A549 (cell line): ENCODE data around the gene PPP2R2D. TPM values are rescaled to one million over a fixed set of nuclear protein-coding genes. Genes with fewer than 3 reads are reported as not detected.

Experiments
- ATAC-seq, 2 experiments: fragments of 200-7000 bp in 1 of 2; fragments of >200 bp in 1 of 2; cut with Nextera tagmentation in 1 of 2; cut with Tn5 transposase in 1 of 2; 3 replicates each; pipeline versions ENCODE4 v1.8.0 to v1.9.1; 2018 to 2020; ENCODE audit warnings: mild to moderate bottlenecking in 1 of 2, moderate library complexity in 1 of 2
- CTCF ChIA-PET: fragments of 300-600 bp; sonication (Branson Sonifier 250); formaldehyde crosslinking; extraction: SDS; loops from one replicate; lab custom pipeline; 2021; ENCODE audit warnings: antibody characterized with exemption, inconsistent platforms; lab: Yijun Ruan, JAX
- POLR2A ChIA-PET: fragments of 350-600 bp; formaldehyde crosslinking; extraction: SDS; loops from one replicate; lab custom pipeline; 2021; ENCODE audit warnings: antibody characterized with exemption, inconsistent platforms; lab: Yijun Ruan, JAX
- DNase-seq, 2 experiments: peaks; one replicate each; pipeline versions ENCODE4 v3.0.0 to v3.0.0-alpha.2; 2011 to 2016; ENCODE audit warnings: low read depth in 1 of 2, low spot score in 1 of 2
- FAIRE-seq: peaks from 2 replicates; lab custom pipeline; 2011; peaks lifted over from hg19 to GRCh38; lab: Jason Lieb, UNC
- H3K27ac ChIP-seq, 2 experiments: fragments of >200 bp; sonication (Bioruptor Twin); formaldehyde crosslinking; 3 replicates each; pipeline ENCODE4 v1.5.1; 2016 to 2017
- H3K4me1 ChIP-seq: fragments of >200 bp; sonication (Bioruptor Twin); formaldehyde crosslinking; 3 replicates; pipeline ENCODE4 v1.6.1; 2016
- H3K4me2 ChIP-seq: fragments of >200 bp; sonication (Bioruptor Twin); formaldehyde crosslinking; 3 replicates; pipeline ENCODE4 v1.6.1; 2016
- H3K4me3 ChIP-seq: fragments of >200 bp; sonication (Bioruptor Twin); formaldehyde crosslinking; 3 replicates; pipeline ENCODE4 v1.5.1; 2016
- H3K9me3 ChIP-seq: fragments of >200 bp; sonication (Bioruptor Twin); formaldehyde crosslinking; 3 replicates; pipeline ENCODE4 v1.6.1; 2016
- BCL3 ChIP-seq: fragments of >200 bp; sonication (Bioruptor Twin); formaldehyde crosslinking; IDR thresholded peaks from 3 replicates; pipeline ENCODE4 v1.6.1; 2016
- CBX2 ChIP-seq: fragments of 200-600 bp; sonication (generic); IDR thresholded peaks from 2 replicates; pipeline ENCODE4 v1.6.1; 2016; ENCODE audit warnings: low read depth, mild to moderate bottlenecking, borderline replicate concordance
- CBX8 ChIP-seq: fragments of 200-600 bp; sonication (generic); IDR thresholded peaks from 2 replicates; pipeline ENCODE4 v1.6.1; 2016
- E2F6 ChIP-seq: IDR thresholded peaks from 2 replicates; pipeline ENCODE4 v1.6.1; 2012; ENCODE audit warnings: low read depth, borderline replicate concordance
- EHF ChIP-seq: fragments of 250-450 bp; sonication (Bioruptor Pico); IDR thresholded peaks from 2 replicates; pipeline ENCODE4 v1.5.0; 2020; ENCODE audit warnings: mild to moderate bottlenecking
- EHMT2 ChIP-seq: fragments of 200-600 bp; sonication (generic); IDR thresholded peaks from 2 replicates; pipeline ENCODE4 v1.6.1; 2016; ENCODE audit warnings: antibody characterized with exemption, low read depth, mild to moderate bottlenecking, moderate library complexity
- GATA3 ChIP-seq: IDR thresholded peaks from 2 replicates; pipeline ENCODE4 v1.6.1; 2012; ENCODE audit warnings: borderline replicate concordance
- HDAC2 ChIP-seq: fragments of 200-600 bp; sonication (generic); IDR thresholded peaks from 2 replicates; pipeline ENCODE4 v1.6.1; 2016
- HES2 ChIP-seq: fragments of >200 bp; sonication (Bioruptor Twin); formaldehyde crosslinking; IDR thresholded peaks from 2 replicates; pipeline ENCODE4 v1.6.1; 2016
- HMGXB4 ChIP-seq: fragments of 250-450 bp; sonication (Bioruptor Pico); IDR thresholded peaks from 2 replicates; pipeline ENCODE4 v1.5.0; 2021; ENCODE audit warnings: mild to moderate bottlenecking, moderate library complexity, borderline replicate concordance
- HOXA7 ChIP-seq: fragments of 250-450 bp; sonication (Bioruptor Pico); IDR thresholded peaks from 2 replicates; pipeline ENCODE4 v1.5.0; 2020; ENCODE audit warnings: mild to moderate bottlenecking, moderate library complexity
- HOXB13 ChIP-seq: fragments of 250-450 bp; sonication (Bioruptor Pico); IDR thresholded peaks from 2 replicates; pipeline ENCODE4 v1.5.0; 2020; ENCODE audit warnings: low read depth, mild to moderate bottlenecking, moderate library complexity
- JUN ChIP-seq, 2 experiments: fragments of >200 bp; sonication (Bioruptor Twin); formaldehyde crosslinking; IDR thresholded peaks; 2 replicates in 1 of 2; 3 replicates in 1 of 2; pipeline ENCODE4 v1.6.1; 2016 to 2017
- JUNB ChIP-seq: fragments of >200 bp; sonication (Bioruptor Twin); formaldehyde crosslinking; IDR thresholded peaks from 2 replicates; pipeline ENCODE4 v1.6.1; 2016
- KDM1A ChIP-seq: fragments of 200-600 bp; sonication (generic); IDR thresholded peaks from 2 replicates; pipeline ENCODE4 v1.6.1; 2016; ENCODE audit warnings: low read depth, mild to moderate bottlenecking
- MAFK ChIP-seq: fragments of 450-650 bp; IDR thresholded peaks from 2 replicates; pipeline ENCODE4 v1.6.1; 2014; ENCODE audit not compliant: partially characterized antibody
- MAZ ChIP-seq: fragments of 150-350 bp; IDR thresholded peaks from 2 replicates; pipeline ENCODE4 v1.6.1; 2014; ENCODE audit warnings: antibody characterized with exemption, low read depth, low read length, borderline replicate concordance
- PBX3 ChIP-seq: IDR thresholded peaks from 2 replicates; pipeline ENCODE4 v1.6.1; 2012
- PHF8 ChIP-seq: fragments of 200-600 bp; sonication (generic); IDR thresholded peaks from 2 replicates; pipeline ENCODE4 v1.6.1; 2016; ENCODE audit warnings: low read depth, mild to moderate bottlenecking, antibody characterized with exemption, moderate library complexity, borderline replicate concordance
- POLR2A ChIP-seq: IDR thresholded peaks from 2 replicates; pipeline ENCODE4 v1.6.1; 2012; ENCODE audit warnings: mild to moderate bottlenecking, low read length
- POLR2AphosphoS2 ChIP-seq: conservative IDR thresholded peaks from 2 replicates; pipeline ENCODE4 v1.6.1; 2012; ENCODE audit warnings: low read length, improper control_type of control experiment, inconsistent platforms
- RAD21 ChIP-seq, 2 experiments: fragments of >200 bp in 1 of 2; sonication (Bioruptor Twin) in 1 of 2; formaldehyde crosslinking in 1 of 2; IDR thresholded peaks in 1 of 2; conservative IDR thresholded peaks in 1 of 2; 2 replicates in 1 of 2; 3 replicates in 1 of 2; pipeline ENCODE4 v1.6.1; 2012 to 2018; ENCODE audit warnings: inconsistent platforms in 1 of 2
- RCOR1 ChIP-seq: fragments of 150-350 bp; IDR thresholded peaks from 2 replicates; pipeline ENCODE4 v1.6.1; 2014; ENCODE audit warnings: antibody characterized with exemption, low read length, low read depth
- REST ChIP-seq: fragments of 200-600 bp; sonication (generic); IDR thresholded peaks from 2 replicates; pipeline ENCODE4 v1.6.1; 2016; ENCODE audit warnings: antibody characterized with exemption, mild to moderate bottlenecking, moderate library complexity
- RFX5 ChIP-seq: fragments of 450-650 bp; IDR thresholded peaks from 2 replicates; pipeline ENCODE4 v1.7.1; 2014; ENCODE audit warnings: antibody characterized with exemption, mild to moderate bottlenecking, moderate library complexity
- SMC3 ChIP-seq: fragments of >200 bp; sonication (Bioruptor Twin); formaldehyde crosslinking; IDR thresholded peaks from 3 replicates; pipeline ENCODE4 v1.6.1; 2018; ENCODE audit warnings: inconsistent platforms
- TFCP2L1 ChIP-seq: fragments of 250-450 bp; sonication (Bioruptor Pico); IDR thresholded peaks from 2 replicates; pipeline ENCODE4 v1.5.0; 2021; ENCODE audit warnings: mild to moderate bottlenecking
- TP53 ChIP-seq: fragments of 250-450 bp; sonication (Bioruptor Pico); IDR thresholded peaks from 2 replicates; pipeline ENCODE4 v1.5.0; 2021; ENCODE audit warnings: mild to moderate bottlenecking, moderate library complexity
- ZSCAN20 ChIP-seq: fragments of 250-450 bp; sonication (Bioruptor Pico); IDR thresholded peaks from 2 replicates; pipeline ENCODE4 v1.8.0; 2022; ENCODE audit warnings: mild to moderate bottlenecking, moderate library complexity
- WGBS: methylation state at CpG from one replicate; pipeline ENCODE4 v1.1.6; 2017; ENCODE audit errors: missing lambda C conversion rate; 5-methylcytosine and 5-hydroxymethylcytosine counted together
- polyA plus RNA-seq, 4 experiments: library from polyadenylated mRNA; depleted of rRNA in 3 of 4; stranded (reverse); fragments of >200 nt; fragmentation: RNase III in 1 of 4; extraction: RNeasy Plus Mini Kit Qiagen cat#74134 plus additional on column Dnase treatment in 1 of 4; gene quantifications; 2 replicates in 3 of 4; 3 replicates in 1 of 4; pipeline ENCODE4 v1.2.3, GENCODE V29; 2011 to 2017

The PPP2R2D gene
- polyA plus RNA-seq, 2 of the 4 experiments (the other 2 are of a cell fraction) = 23.9 to 36.0 TPM

GRCh38 chr10:131972474-131973071, 71.8 kb downstream of the PPP2R2D start:
- WGBS = 79% methylated on average over 11 of the region's 11 CpGs
- TF ChIP-seq PBX3 (no peak), RFX5 (no peak), EHMT2 (no peak), RAD21 (conservative IDR thresholded peaks at IDR 0.05 in 1 of 2, IDR thresholded peaks at IDR 0.05 in 1 of 2) (no peak), HDAC2 (no peak), PHF8 (no peak), JUNB (no peak), POLR2AphosphoS2 (no peak), RCOR1 (no peak), CBX2 (no peak), MAZ (no peak), KDM1A (no peak), MAFK (no peak), ZSCAN20 (CRISPR knock-in tag) (no peak), E2F6 (no peak)
- no peak for DNase-seq
- peaks cover 2% of the 10 kb centered on the region; the same call in 1 of the 3 replicates for H3K4me1 ChIP-seq
- no peak overlapping the region for H3K4me2 ChIP-seq
- H3K9me3 ChIP-seq = no peaks in the 10 kb centered on the region
- peak; percentile 32 to 62; a peak in 4 of 6 replicates for ATAC-seq
- no peak for FAIRE-seq
- POLR2A ChIA-PET = interaction anchor here (0.6 to 0.9 kb wide), 2 partner anchors 9 to 20 kb away, joined by 3 read pairs; partner anchors contain the start of gene BNIP3
- H3K4me3 ChIP-seq = no peak overlapping the region
- H3K27ac ChIP-seq = no peak overlapping the region
- CTCF ChIA-PET = interaction anchor here (1.0 to 2.4 kb wide), 5 partner anchors 26 to 87 kb away, joined by 3 to 10 read pairs (median 5); no protein-coding TSS in a partner anchor

- Histone ChIP-seq H3K4me2 (no peak overlapping the region), H3K27ac (no peak overlapping the region), H3K4me1 (peaks cover 4% of the 10 kb centered on the region; the same call in 1 of the 3 replicates), H3K4me3 (no peak overlapping the region), H3K9me3 (no peaks in the 10 kb centered on the region)
- CTCF ChIA-PET = interaction anchor here (0.5 to 2.4 kb wide), 5 partner anchors 8 to 88 kb away, joined by 3 to 10 read pairs (median 3); no protein-coding TSS in a partner anchor
- FAIRE-seq = no peak
- no peak for ATAC-seq
- no peak for DNase-seq
- POLR2A ChIA-PET = no interaction called here
- 96% methylated on average over 34 of the region's 34 CpGs for WGBS
- no peak for TF ChIP-seq JUN (IDR thresholded peaks at IDR 0.05)
- TF ChIP-seq SMC3 = no peak
- no peak for TF ChIP-seq HOXB13 (CRISPR knock-in tag)
- TF ChIP-seq CBX8 = no peak
- no peak for TF ChIP-seq BCL3
- TF ChIP-seq GATA3 = no peak
- no peak for TF ChIP-seq TP53
- TF ChIP-seq RAD21 (conservative IDR thresholded peaks at IDR 0.05 in 1 of 2, IDR thresholded peaks at IDR 0.05 in 1 of 2) = no peak
- no peak for TF ChIP-seq JUNB
- no peak for TF ChIP-seq REST
- TF ChIP-seq HMGXB4 (CRISPR knock-in tag) = no peak
- TF ChIP-seq HOXA7 (CRISPR knock-in tag) = no peak
- no peak for TF ChIP-seq TFCP2L1 (CRISPR knock-in tag)
- no peak for TF ChIP-seq POLR2A
- TF ChIP-seq EHF = no peak
- no peak for TF ChIP-seq HES2
Measured at GRCh38 chr10:131973160-131973951, 72.5 kb downstream of the PPP2R2D start.
